ENCODE data around the gene SRPK3. TPM values are rescaled to one million over a fixed set of nuclear protein-coding genes. Genes with fewer than 3 reads are reported as not detected.

SRPK3 gene
- total RNA-seq, 1 donor from 2014 or later = 81.4 TPM

GRCh38 chrX:153831429-153832150 lies 50.7 kb downstream of the SRPK3 start:
- no peak for DNase-seq

GRCh38 chrX:153832728-153833127 lies 51.9 kb downstream of the SRPK3 start:
- no peak for DNase-seq

Other genes with a start within 250 kb of the SRPK3 start
- 11.1 TPM for gene CCNQ, start 181.9 kb upstream of the SRPK3 start, total RNA-seq
- gene DUSP9, start 133.8 kb upstream of the SRPK3 start, total RNA-seq = not detected
- gene PNCK, start 107.2 kb upstream of the SRPK3 start, total RNA-seq = 0.92 TPM
- 26.9 TPM for gene SLC6A8, start 93.1 kb upstream of the SRPK3 start, total RNA-seq
- gene BCAP31, start 56.7 kb upstream of the SRPK3 start, total RNA-seq = 84.2 TPM
- gene ABCD1, start 56.2 kb upstream of the SRPK3 start, total RNA-seq = 12.0 TPM
- 6.8 TPM for gene PLXNB3, start 16.8 kb upstream of the SRPK3 start, total RNA-seq
- gene IDH3G, start 13.3 kb downstream of the SRPK3 start, total RNA-seq = 61.1 TPM
- 46.4 TPM for gene SSR4, start 13.6 kb downstream of the SRPK3 start, total RNA-seq
- gene PDZD4, start 49.5 kb downstream of the SRPK3 start, total RNA-seq = 4.1 TPM
- 17.5 TPM for gene L1CAM, start 105.1 kb downstream of the SRPK3 start, total RNA-seq
- 1.7 TPM for gene AVPR2, start 123.6 kb downstream of the SRPK3 start, total RNA-seq
- 19.6 TPM for gene ARHGAP4, start 145.2 kb downstream of the SRPK3 start, total RNA-seq
- 47.8 TPM for gene NAA10, start 154.0 kb downstream of the SRPK3 start, total RNA-seq
- gene RENBP, start 163.6 kb downstream of the SRPK3 start, total RNA-seq = 5.2 TPM
- gene HCFC1, start 190.8 kb downstream of the SRPK3 start, total RNA-seq = 25.2 TPM
- 9.4 TPM for gene TMEM187, start 191.7 kb downstream of the SRPK3 start, total RNA-seq
- 20.4 TPM for gene IRAK1, start 238.9 kb downstream of the SRPK3 start, total RNA-seq

Data from tongue (tissue), 2 donors.